ENCODE results near the gene AFF2. TPM values are rescaled to one million over a fixed set of nuclear protein-coding genes. Genes with fewer than 3 reads are reported as not detected.

Gene AFF2
- total and polyA plus RNA-seq, 2 donors: 0.24 to 7.0 TPM

DNA sequence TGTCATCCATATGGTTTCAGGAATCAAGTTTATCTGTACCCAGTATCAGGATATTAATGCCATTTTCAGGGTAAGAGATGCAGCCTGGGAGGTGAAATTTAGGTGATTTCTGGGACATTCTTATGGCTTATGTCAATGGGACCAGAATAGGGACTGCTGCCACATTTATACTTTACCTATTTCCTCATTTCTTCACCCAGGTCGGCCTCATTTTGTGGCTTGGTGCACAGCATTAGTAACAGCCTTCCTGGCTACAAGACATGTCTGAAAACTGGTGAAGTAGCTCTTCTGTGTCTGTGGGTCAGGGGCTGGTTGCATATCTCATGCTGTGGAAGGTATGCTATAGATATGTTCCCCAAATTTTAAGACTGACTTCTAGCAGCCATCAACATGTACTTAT is 284.8 kb downstream of the AFF2 start:
- Histone ChIP-seq H3K27ac (ENCODE audit: low read depth) (no peak overlapping the region), H3K36me3 (ENCODE audit: insufficient read depth) (no peaks in the 10 kb centered on the region), H3K4me1 (ENCODE audit: insufficient read depth) (no peaks in the 10 kb centered on the region), H3K4me3 (ENCODE audit: low read depth, low read length) (no peak overlapping the region)
- no peak for DNase-seq (ENCODE audit: extremely low spot score)
- WGBS: 70% methylated on average over 1 of the region's 1 CpG

- H3K27ac ChIP-seq (ENCODE audit: low read depth): no peak overlapping the region
- DNase-seq (ENCODE audit: extremely low spot score): no peak
- no peaks in the 10 kb centered on the region for H3K36me3 ChIP-seq (ENCODE audit: insufficient read depth)
- no peaks in the 10 kb centered on the region for H3K4me1 ChIP-seq (ENCODE audit: insufficient read depth)
- WGBS: 64% methylated on average over 4 of the region's 4 CpGs
- H3K4me3 ChIP-seq (ENCODE audit: low read depth, low read length): no peak overlapping the region
These were observed 288.0 kb downstream of the AFF2 start for GRCh38 chrX:148788449-148788848.

- DNase-seq (ENCODE audit: extremely low spot score): no peak
- H3K36me3 ChIP-seq (ENCODE audit: insufficient read depth): no peaks in the 10 kb centered on the region
- no peak overlapping the region for H3K4me3 ChIP-seq (ENCODE audit: low read depth, low read length)
- H3K4me1 ChIP-seq (ENCODE audit: insufficient read depth): no peaks in the 10 kb centered on the region
- no peak overlapping the region for H3K27ac ChIP-seq (ENCODE audit: low read depth)
These were observed 293.9 kb downstream of the AFF2 start for GRCh38 chrX:148794350-148794749.

DNA sequence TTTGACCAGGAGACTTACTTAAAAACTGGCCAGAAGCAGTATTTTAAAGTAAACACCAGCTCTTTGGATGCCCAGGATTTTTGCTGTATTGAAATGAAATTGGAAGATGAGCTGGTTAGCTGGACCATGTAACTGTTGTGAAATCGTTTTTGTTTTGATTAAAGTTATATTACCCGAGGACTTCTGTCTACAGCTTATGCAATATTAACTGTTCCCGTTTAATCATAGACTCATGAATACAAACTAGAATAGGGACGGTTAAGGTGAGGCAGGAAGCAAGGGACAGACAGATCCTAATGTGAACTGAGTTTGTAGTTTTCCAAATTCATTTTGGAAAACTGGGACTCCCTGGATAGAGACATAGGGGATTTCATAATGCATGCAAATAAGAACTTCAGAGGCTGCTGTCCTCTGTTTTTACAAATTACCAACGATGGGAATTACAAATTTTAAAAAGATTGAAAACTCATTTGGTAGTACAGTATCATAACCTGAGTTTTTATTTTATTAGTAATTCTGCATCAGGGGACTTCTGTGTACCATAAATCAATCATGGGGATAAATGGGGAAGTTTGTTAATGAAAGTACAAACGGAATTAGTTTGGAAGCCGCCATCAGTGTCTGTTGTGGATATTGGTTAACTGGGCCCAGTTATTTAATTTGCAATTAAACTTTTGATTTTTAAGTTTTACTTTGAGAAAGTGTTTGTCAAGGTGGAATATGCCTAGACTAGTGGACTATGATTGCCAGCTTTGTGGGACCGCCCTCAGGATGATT is 304.4 kb downstream of the AFF2 start:
- Histone ChIP-seq H3K4me3 (ENCODE audit: low read depth, low read length) (no peak overlapping the region), H3K4me1 (ENCODE audit: insufficient read depth) (no peaks in the 10 kb centered on the region), H3K27ac (ENCODE audit: low read depth) (no peak overlapping the region), H3K36me3 (ENCODE audit: insufficient read depth) (no peaks in the 10 kb centered on the region)
- DNase-seq (ENCODE audit: extremely low spot score): no peak
- 72% methylated on average over 8 of the region's 8 CpGs for WGBS

DNA sequence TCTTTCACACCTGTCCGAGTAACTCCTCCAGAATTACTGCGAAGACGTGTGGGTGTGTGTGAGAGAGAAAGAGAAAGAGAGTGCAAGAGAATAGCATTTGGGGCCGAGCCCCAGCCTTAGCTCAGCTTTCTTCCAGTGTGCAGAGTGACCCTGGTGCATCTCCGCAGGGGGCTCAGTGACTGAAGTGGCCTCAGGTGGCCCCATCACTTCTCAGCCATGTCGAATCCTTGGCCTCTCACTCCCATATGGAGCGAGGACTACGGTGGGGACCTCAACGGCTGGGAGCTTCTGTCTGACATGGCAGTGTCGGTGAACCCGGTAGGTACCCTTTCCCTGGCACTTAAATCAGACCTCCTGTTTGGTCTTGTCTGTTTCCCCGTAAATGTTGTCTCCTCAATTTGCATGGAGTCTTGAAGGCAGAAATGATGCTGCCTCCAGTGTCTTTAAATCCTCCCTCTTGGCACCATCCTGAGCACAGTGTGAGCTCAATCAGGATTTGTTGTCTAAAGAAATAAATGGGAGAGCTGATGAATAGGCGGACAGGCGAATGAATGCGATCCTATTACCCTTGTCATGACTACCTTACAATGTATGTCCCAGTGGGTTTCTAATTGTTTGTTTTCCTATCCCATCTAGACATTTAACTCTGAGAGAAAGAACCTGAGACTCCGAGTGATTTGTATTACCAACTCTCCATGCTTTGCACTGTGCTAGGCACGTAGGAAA is 305.9 kb downstream of the AFF2 start:
- WGBS: 86% methylated on average over 17 of the region's 17 CpGs
- Histone ChIP-seq H3K27ac (ENCODE audit: low read depth) (no peak overlapping the region), H3K4me3 (ENCODE audit: low read depth, low read length) (no peak overlapping the region), H3K36me3 (ENCODE audit: insufficient read depth) (no peaks in the 10 kb centered on the region), H3K4me1 (ENCODE audit: insufficient read depth) (no peaks in the 10 kb centered on the region)
- DNase-seq (ENCODE audit: extremely low spot score): no peak

DNA sequence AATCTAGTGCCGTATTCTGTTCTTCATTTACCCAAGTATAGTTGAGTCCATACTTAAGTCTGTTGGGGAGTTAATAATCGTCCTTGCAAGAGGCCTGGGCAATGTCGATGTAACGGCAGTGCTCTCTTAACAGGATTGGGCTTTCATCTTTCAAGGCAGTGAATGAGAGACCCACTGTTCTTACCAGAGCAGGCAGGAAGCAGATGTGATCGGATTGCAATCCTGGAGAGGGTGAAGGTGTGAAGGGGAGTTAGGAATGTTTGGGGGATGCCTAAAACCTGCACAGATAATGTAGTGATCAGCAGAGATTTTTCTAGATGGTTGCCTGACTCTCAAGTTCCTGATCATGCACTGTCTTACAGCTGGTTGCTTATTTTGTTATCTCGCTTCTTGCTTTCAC is 308.4 kb downstream of the AFF2 start:
- Histone ChIP-seq H3K27ac (ENCODE audit: low read depth) (no peak overlapping the region), H3K4me3 (ENCODE audit: low read depth, low read length) (no peak overlapping the region), H3K4me1 (ENCODE audit: insufficient read depth) (no peaks in the 10 kb centered on the region), H3K36me3 (ENCODE audit: insufficient read depth) (no peaks in the 10 kb centered on the region)
- DNase-seq (ENCODE audit: extremely low spot score): no peak
- 52% methylated on average over 6 of the region's 6 CpGs for WGBS

DNA sequence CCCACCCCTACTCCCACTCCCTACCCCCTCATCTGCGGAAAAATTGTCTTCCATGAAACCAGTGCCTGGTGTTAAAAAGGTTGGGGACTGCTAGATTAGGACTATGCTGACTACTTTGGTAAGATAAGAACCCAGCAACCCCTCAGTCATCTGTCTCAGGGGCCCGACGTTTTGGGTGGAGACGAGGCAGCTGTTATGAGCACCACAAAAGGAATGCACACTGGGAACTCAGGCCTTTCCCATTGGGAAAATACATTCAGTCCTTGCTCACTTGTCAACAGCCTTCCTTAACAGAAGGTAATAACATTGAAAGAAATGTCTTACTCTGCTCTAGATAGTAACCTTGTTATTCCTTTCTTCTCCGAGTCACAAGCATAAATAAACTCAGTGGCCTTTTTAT is 310.8 kb downstream of the AFF2 start:
- 66% methylated on average over 5 of the region's 5 CpGs for WGBS
- Histone ChIP-seq H3K36me3 (ENCODE audit: insufficient read depth) (no peaks in the 10 kb centered on the region), H3K27ac (ENCODE audit: low read depth) (no peak overlapping the region), H3K4me3 (ENCODE audit: low read depth, low read length) (no peak overlapping the region), H3K4me1 (ENCODE audit: insufficient read depth) (no peaks in the 10 kb centered on the region)
- no peak for DNase-seq (ENCODE audit: extremely low spot score)

DNA sequence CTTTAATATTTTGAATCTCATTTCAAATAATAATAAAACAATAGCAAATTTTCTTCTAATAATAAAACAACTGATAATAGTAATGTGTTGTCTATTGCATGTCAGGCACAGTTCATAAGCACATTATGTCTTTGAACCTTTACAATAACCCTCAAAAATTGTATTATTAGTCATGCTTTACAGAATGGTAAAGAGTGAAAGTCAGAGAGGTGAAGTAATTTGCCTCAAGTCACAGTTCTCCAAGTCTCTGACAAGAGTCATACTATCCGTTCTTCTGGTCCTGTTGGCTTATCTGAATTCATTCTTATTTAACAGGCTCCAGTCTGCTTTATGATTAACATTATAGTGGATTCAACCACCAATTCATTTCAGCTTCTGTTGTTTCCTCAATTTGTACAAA is 313.0 kb downstream of the AFF2 start:
- no peak for DNase-seq (ENCODE audit: extremely low spot score)
- 88% methylated on average over 1 of the region's 1 CpG for WGBS
- no peak overlapping the region for H3K27ac ChIP-seq (ENCODE audit: low read depth)
- H3K36me3 ChIP-seq (ENCODE audit: insufficient read depth): no peaks in the 10 kb centered on the region
- H3K4me3 ChIP-seq (ENCODE audit: low read depth, low read length): no peak overlapping the region
- H3K4me1 ChIP-seq (ENCODE audit: insufficient read depth): no peaks in the 10 kb centered on the region

DNA sequence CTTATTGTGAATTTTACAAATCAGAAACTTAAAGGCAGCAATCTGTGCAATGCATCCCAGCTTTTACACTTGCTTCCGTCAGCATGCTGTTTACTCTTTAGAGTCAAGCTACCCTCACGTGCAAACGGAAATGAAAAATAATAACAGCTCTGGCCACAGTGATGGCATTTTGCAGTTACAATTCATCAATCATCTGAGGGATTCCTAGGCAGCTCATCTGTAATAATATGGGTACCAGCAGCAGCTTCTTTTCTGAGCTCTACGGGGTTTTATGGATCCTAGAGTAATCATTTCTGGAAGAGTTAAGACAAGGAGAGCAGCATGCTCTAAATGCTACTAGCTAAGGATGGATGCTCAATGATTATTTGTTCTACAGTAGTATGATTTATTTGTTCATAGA is 313.6 kb downstream of the AFF2 start:
- WGBS: 80% methylated on average over 4 of the region's 4 CpGs

DNA sequence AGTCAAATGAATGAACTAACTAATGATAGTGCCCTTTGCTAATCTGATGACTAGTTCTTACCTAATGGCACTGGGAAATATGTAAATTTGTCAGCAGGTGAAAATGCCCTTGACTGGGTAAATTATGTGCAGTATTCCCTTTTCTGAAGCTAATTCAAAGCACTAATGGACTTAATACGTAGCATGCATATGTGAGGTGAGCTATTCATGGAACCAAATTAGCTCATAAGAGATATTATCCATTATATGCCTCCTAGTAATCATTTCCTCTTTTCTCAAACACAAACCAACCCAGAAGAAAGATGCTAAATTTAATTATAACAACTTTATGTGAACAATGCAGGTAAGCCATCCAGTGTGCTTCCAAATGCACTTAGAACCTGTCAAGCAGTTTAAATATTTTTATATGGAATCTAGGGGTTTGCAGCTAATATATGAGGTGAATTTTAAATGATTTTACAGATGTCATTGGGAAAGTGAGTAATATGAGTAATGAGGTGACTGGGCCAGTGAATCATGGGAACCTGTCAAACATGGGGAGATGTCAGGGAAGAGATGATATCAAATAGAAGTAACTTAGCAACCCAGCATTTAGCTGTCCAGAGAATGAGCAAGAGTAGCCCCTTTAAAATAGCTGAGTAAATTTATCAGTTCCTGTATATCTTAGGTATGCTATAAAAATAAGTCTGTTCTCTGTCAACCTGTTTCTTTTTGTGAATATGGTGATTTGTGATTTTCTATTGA is 315.0 kb downstream of the AFF2 start:
- 83% methylated on average over 1 of the region's 1 CpG for WGBS
- Histone ChIP-seq H3K36me3 (ENCODE audit: insufficient read depth) (no peaks in the 10 kb centered on the region), H3K4me3 (ENCODE audit: low read depth, low read length) (no peak overlapping the region), H3K4me1 (ENCODE audit: insufficient read depth) (no peaks in the 10 kb centered on the region), H3K27ac (ENCODE audit: low read depth) (no peak overlapping the region)
- no peak for DNase-seq (ENCODE audit: extremely low spot score)

More for the DNA sequence above, 313.6 kb downstream of the AFF2 start:
- H3K4me1 ChIP-seq (ENCODE audit: insufficient read depth): no peaks in the 10 kb centered on the region
- no peaks in the 10 kb centered on the region for H3K36me3 ChIP-seq (ENCODE audit: insufficient read depth)
- H3K27ac ChIP-seq (ENCODE audit: low read depth): no peak overlapping the region
- DNase-seq (ENCODE audit: extremely low spot score): no peak
- H3K4me3 ChIP-seq (ENCODE audit: low read depth, low read length): no peak overlapping the region

DNA sequence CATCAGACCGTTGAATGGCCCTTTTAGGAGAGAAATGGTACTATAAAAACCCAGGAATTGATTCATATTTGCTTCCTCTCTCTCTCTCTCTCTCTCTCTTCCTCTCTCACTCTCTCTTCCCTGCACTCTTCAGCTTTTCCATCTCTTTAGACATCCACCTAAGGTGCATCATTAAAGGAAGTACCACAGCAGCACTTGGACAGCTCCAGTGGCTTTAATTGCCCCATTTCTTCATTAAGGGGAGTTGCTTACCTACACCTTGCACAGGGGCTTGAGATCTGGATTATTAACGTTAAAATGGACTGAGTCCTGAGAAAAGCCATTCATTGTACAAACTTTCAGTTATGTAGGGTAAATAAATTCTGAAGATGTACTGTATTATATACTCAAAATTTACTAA is 323.6 kb downstream of the AFF2 start:
- 69% methylated on average over 2 of the region's 2 CpGs for WGBS
- H3K4me3 ChIP-seq (ENCODE audit: low read depth, low read length): no peak overlapping the region
- no peak overlapping the region for H3K27ac ChIP-seq (ENCODE audit: low read depth)

DNA sequence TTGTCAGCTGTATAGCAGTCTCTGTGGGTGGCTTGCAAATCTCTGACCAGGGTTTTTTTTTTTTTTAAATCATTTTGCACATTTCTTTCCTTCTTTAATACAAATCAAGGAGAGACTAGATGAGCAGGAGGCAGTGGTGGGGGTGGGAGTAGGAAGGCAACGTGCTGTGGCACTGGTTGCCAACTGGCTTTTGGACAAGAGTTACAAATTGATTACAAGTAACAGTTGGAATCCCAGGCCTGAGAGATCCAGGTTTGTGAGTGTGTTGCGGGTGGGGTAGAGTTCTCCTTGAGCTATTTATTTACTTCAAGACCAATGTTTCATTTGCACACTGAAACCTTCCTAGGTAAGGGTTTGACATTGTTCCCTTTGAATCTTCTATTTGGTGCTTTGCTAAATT is 325.3 kb downstream of the AFF2 start:
- WGBS: 54% methylated on average over 2 of the region's 2 CpGs
- no peak overlapping the region for H3K27ac ChIP-seq (ENCODE audit: low read depth)

More for the DNA sequence above, 323.6 kb downstream of the AFF2 start:
- no peaks in the 10 kb centered on the region for H3K4me1 ChIP-seq (ENCODE audit: insufficient read depth)
- DNase-seq (ENCODE audit: extremely low spot score): no peak
- no peaks in the 10 kb centered on the region for H3K36me3 ChIP-seq (ENCODE audit: insufficient read depth)

DNA sequence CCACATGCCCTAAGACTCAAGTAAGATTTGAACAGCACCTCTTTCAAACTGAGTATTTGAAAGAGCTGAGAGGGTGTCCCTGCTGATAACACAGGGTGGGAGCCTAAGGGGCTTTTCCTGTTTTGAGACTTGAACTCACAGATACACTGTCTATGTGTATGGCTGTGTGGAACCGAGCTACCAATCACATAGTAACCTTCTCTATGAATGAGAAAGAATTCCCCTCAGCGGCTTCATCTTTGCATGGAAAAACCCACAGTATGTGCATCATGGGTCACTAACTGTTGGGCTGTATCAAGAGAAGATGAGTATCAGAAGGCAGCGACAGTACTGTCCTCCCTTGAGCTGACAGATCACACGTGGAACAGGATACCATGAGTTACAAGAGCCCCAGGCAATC is 336.3 kb downstream of the AFF2 start:
- DNase-seq (ENCODE audit: extremely low spot score): no peak
- 57% methylated on average over 4 of the region's 4 CpGs for WGBS
- Histone ChIP-seq H3K4me3 (ENCODE audit: low read depth, low read length) (no peak overlapping the region), H3K4me1 (ENCODE audit: insufficient read depth) (no peaks in the 10 kb centered on the region), H3K27ac (ENCODE audit: low read depth) (no peak overlapping the region), H3K36me3 (ENCODE audit: insufficient read depth) (no peaks in the 10 kb centered on the region)

More for the DNA sequence above, 325.3 kb downstream of the AFF2 start:
- Histone ChIP-seq H3K4me3 (ENCODE audit: low read depth, low read length) (no peak overlapping the region), H3K36me3 (ENCODE audit: insufficient read depth) (no peaks in the 10 kb centered on the region), H3K4me1 (ENCODE audit: insufficient read depth) (no peaks in the 10 kb centered on the region)
- DNase-seq (ENCODE audit: extremely low spot score): no peak

- H3K4me3 ChIP-seq (ENCODE audit: low read depth, low read length): no peak overlapping the region
- WGBS: 82% methylated on average over 1 of the region's 1 CpG
- no peak overlapping the region for H3K27ac ChIP-seq (ENCODE audit: low read depth)
- no peaks in the 10 kb centered on the region for H3K4me1 ChIP-seq (ENCODE audit: insufficient read depth)
- no peaks in the 10 kb centered on the region for H3K36me3 ChIP-seq (ENCODE audit: insufficient read depth)
- DNase-seq (ENCODE audit: extremely low spot score): no peak
These were observed 350.2 kb downstream of the AFF2 start for GRCh38 chrX:148850631-148851030.
